OCI-LY3 (cell line): Measurements from ENCODE around the gene PASK.

Experiments
- CTCF ChIP-seq: fragments of 200-600, 300-600 bp; sonication (generic); IDR thresholded peaks from 2 replicates; pipeline ENCODE4 v1.5.1; 2014; ENCODE audit warnings: antibody characterized with exemption, low read length, low read depth
- EZH2phosphoT487 ChIP-seq: fragments of 200-600 bp; shearing (Covaris generic); IDR thresholded peaks from 2 replicates; pipeline ENCODE4 v1.6.1; 2018; ENCODE audit warnings: antibody characterized with exemption, mixed run types, low read depth

GRCh38 chr2:241136191-241136590 is 13.1 kb downstream of the PASK start:
- TF ChIP-seq CTCF (no peak), EZH2phosphoT487 (no peak)
